Measurements from ENCODE around the gene DSCAM. TPM values are rescaled to one million over a fixed set of nuclear protein-coding genes. Genes with fewer than 3 reads are reported as not detected.

Gene DSCAM
- polyA plus RNA-seq, 1 donor = 0.85 TPM

- DNase-seq = no peak
- Histone ChIP-seq H3K27ac (ENCODE audit: low read length) (no peak overlapping the region), H3K36me3 (ENCODE audit: control insufficient read depth, insufficient read depth, low read length) (no peaks in the 10 kb centered on the region), H3K4me3 (ENCODE audit: low read length) (no peak overlapping the region), H3K27me3 (ENCODE audit: control insufficient read depth, insufficient read depth, low read length) (no peaks in the 10 kb centered on the region), H3K4me1 (ENCODE audit: control insufficient read depth, insufficient read depth, low read length) (no peaks in the 10 kb centered on the region), H3K9me3 (ENCODE audit: control insufficient read depth, low read depth, low read length) (no peaks in the 10 kb centered on the region)
- WGBS (ENCODE audit: insufficient coverage, low lambda C conversion rate) = 100% methylated on average over 1 of the region's 8 CpGs
These were observed 93.2 kb downstream of the DSCAM start for GRCh38 chr21:40753756-40754155.

DNA sequence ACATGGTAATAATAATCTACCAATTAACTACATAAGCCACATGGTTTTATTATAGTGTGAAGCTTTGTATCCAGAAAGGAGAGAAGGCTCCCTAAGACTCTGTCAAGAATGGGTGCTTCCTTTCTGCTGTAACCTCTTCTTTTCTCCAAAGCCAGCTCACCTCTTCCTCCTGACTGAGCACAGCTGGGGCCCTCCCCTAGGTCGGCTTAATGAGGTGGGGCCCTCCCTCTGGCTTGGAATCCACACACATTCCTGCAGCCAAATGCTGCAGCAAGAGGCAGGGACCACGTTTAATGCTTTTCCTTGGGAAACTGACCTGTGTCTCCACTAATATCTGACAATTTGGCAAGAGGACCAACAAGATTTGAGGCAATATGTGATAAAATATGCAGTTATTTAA lies 94.8 kb downstream of the DSCAM start:
- Histone ChIP-seq H3K27me3 (ENCODE audit: control insufficient read depth, insufficient read depth, low read length) (no peaks in the 10 kb centered on the region), H3K27ac (ENCODE audit: low read length) (no peak overlapping the region), H3K9me3 (ENCODE audit: control insufficient read depth, low read depth, low read length) (no peaks in the 10 kb centered on the region), H3K4me1 (ENCODE audit: control insufficient read depth, insufficient read depth, low read length) (no peaks in the 10 kb centered on the region), H3K4me3 (ENCODE audit: low read length) (no peak overlapping the region), H3K36me3 (ENCODE audit: control insufficient read depth, insufficient read depth, low read length) (no peaks in the 10 kb centered on the region)
- 14% methylated on average over 1 of the region's 2 CpGs for WGBS (ENCODE audit: insufficient coverage, low lambda C conversion rate)
- no peak for DNase-seq

GRCh38 chr21:40751221-40751620 lies 95.7 kb downstream of the DSCAM start:
- DNase-seq = no peak
- H3K4me3 ChIP-seq (ENCODE audit: low read length) = no peak overlapping the region
- no peaks in the 10 kb centered on the region for H3K27me3 ChIP-seq (ENCODE audit: control insufficient read depth, insufficient read depth, low read length)
- no peaks in the 10 kb centered on the region for H3K4me1 ChIP-seq (ENCODE audit: control insufficient read depth, insufficient read depth, low read length)
- no peak overlapping the region for H3K27ac ChIP-seq (ENCODE audit: low read length)
- H3K9me3 ChIP-seq (ENCODE audit: control insufficient read depth, low read depth, low read length) = no peaks in the 10 kb centered on the region
- H3K36me3 ChIP-seq (ENCODE audit: control insufficient read depth, insufficient read depth, low read length) = no peaks in the 10 kb centered on the region
- 76% methylated on average over 2 of the region's 3 CpGs for WGBS (ENCODE audit: insufficient coverage, low lambda C conversion rate)

DNA sequence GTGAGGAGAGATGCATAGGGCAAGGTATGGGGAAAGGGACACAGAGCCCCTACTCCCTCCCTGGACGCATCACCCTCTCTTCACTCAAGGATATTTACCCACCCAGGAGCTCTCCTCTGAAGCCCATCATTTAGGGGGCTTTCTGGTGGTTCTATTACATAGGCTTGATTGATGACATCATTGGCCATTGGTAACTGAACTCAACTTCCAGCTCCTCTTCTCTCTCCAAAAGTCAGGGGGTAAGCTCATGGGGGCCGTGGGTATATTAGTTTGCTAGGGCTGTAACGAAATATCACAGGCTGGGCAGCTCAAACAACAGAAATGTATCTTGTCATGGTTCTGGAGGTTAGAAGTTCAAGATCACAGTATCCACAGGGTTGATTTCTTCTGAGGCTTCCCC lies 110.8 kb downstream of the DSCAM start:
- Histone ChIP-seq H3K9me3 (ENCODE audit: control insufficient read depth, low read depth, low read length) (no peaks in the 10 kb centered on the region), H3K36me3 (ENCODE audit: control insufficient read depth, insufficient read depth, low read length) (no peaks in the 10 kb centered on the region), H3K27me3 (ENCODE audit: control insufficient read depth, insufficient read depth, low read length) (no peaks in the 10 kb centered on the region), H3K4me3 (ENCODE audit: low read length) (no peak overlapping the region), H3K27ac (ENCODE audit: low read length) (no peak overlapping the region), H3K4me1 (ENCODE audit: control insufficient read depth, insufficient read depth, low read length) (no peaks in the 10 kb centered on the region)
- no peak for DNase-seq
- no CpG with 5 or more reads among the region's 3 CpGs for WGBS (ENCODE audit: insufficient coverage, low lambda C conversion rate)

- DNase-seq = no peak
- H3K9me3 ChIP-seq (ENCODE audit: control insufficient read depth, low read depth, low read length) = no peaks in the 10 kb centered on the region
- no peaks in the 10 kb centered on the region for H3K4me1 ChIP-seq (ENCODE audit: control insufficient read depth, insufficient read depth, low read length)
These were observed 113.9 kb downstream of the DSCAM start for GRCh38 chr21:40733024-40733397.

GRCh38 chr21:40732253-40733023 lies 114.5 kb downstream of the DSCAM start:
- Histone ChIP-seq H3K27ac (ENCODE audit: low read length) (no peak overlapping the region), H3K4me1 (ENCODE audit: control insufficient read depth, insufficient read depth, low read length) (no peaks in the 10 kb centered on the region), H3K4me3 (ENCODE audit: low read length) (no peak overlapping the region), H3K27me3 (ENCODE audit: control insufficient read depth, insufficient read depth, low read length) (no peaks in the 10 kb centered on the region), H3K36me3 (ENCODE audit: control insufficient read depth, insufficient read depth, low read length) (no peaks in the 10 kb centered on the region), H3K9me3 (ENCODE audit: control insufficient read depth, low read depth, low read length) (no peaks in the 10 kb centered on the region)
- no CpG with 5 or more reads among the region's 4 CpGs for WGBS (ENCODE audit: insufficient coverage, low lambda C conversion rate)
- DNase-seq = no peak

More at GRCh38 chr21:40733024-40733397, 113.9 kb downstream of the DSCAM start:
- Histone ChIP-seq H3K36me3 (ENCODE audit: control insufficient read depth, insufficient read depth, low read length) (no peaks in the 10 kb centered on the region), H3K4me3 (ENCODE audit: low read length) (no peak overlapping the region), H3K27ac (ENCODE audit: low read length) (no peak overlapping the region), H3K27me3 (ENCODE audit: control insufficient read depth, insufficient read depth, low read length) (no peaks in the 10 kb centered on the region)
- WGBS (ENCODE audit: insufficient coverage, low lambda C conversion rate) = no CpG with 5 or more reads among the region's 3 CpGs

DNA sequence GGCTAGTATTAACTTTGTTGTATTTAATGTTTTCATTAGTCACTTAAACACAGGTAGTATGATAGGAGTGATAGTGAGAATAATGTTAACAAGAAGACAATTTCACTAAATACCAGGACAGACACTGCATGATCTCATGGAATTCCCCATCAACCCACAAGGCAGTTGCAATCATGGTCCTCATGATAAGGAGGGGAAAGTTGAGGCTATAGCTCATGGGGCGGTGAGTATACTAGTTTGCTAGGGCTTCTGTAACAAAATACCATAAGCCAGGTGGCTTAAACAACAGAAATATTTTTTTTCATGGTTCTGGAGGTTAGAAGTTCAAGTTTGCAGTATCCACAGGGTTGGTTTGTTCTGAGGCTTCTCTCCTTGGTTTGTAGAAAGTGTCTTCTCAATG lies 115.8 kb downstream of the DSCAM start:
- H3K27me3 ChIP-seq (ENCODE audit: control insufficient read depth, insufficient read depth, low read length) = no peaks in the 10 kb centered on the region
- no peak overlapping the region for H3K27ac ChIP-seq (ENCODE audit: low read length)
- DNase-seq = no peak
- no peaks in the 10 kb centered on the region for H3K36me3 ChIP-seq (ENCODE audit: control insufficient read depth, insufficient read depth, low read length)
- no peaks in the 10 kb centered on the region for H3K4me1 ChIP-seq (ENCODE audit: control insufficient read depth, insufficient read depth, low read length)
- H3K9me3 ChIP-seq (ENCODE audit: control insufficient read depth, low read depth, low read length) = no peaks in the 10 kb centered on the region
- H3K4me3 ChIP-seq (ENCODE audit: low read length) = no peak overlapping the region
- WGBS (ENCODE audit: insufficient coverage, low lambda C conversion rate) = no CpG with 5 or more reads among the region's 1 CpG

- Histone ChIP-seq H3K36me3 (ENCODE audit: control insufficient read depth, insufficient read depth, low read length) (no peaks in the 10 kb centered on the region), H3K27me3 (ENCODE audit: control insufficient read depth, insufficient read depth, low read length) (no peaks in the 10 kb centered on the region), H3K9me3 (ENCODE audit: control insufficient read depth, low read depth, low read length) (no peaks in the 10 kb centered on the region), H3K4me1 (ENCODE audit: control insufficient read depth, insufficient read depth, low read length) (no peaks in the 10 kb centered on the region), H3K4me3 (ENCODE audit: low read length) (no peak overlapping the region), H3K27ac (ENCODE audit: low read length) (no peak overlapping the region)
- no peak for DNase-seq
- WGBS (ENCODE audit: insufficient coverage, low lambda C conversion rate) = no CpG with 5 or more reads among the region's 7 CpGs
These were observed 116.5 kb downstream of the DSCAM start for GRCh38 chr21:40730426-40730800.

GRCh38 chr21:40729761-40730425 lies 117.1 kb downstream of the DSCAM start:
- DNase-seq = no peak
- H3K4me3 ChIP-seq (ENCODE audit: low read length) = no peak overlapping the region
- H3K4me1 ChIP-seq (ENCODE audit: control insufficient read depth, insufficient read depth, low read length) = no peaks in the 10 kb centered on the region
- H3K27me3 ChIP-seq (ENCODE audit: control insufficient read depth, insufficient read depth, low read length) = no peaks in the 10 kb centered on the region
- H3K36me3 ChIP-seq (ENCODE audit: control insufficient read depth, insufficient read depth, low read length) = no peaks in the 10 kb centered on the region
- H3K27ac ChIP-seq (ENCODE audit: low read length) = no peak overlapping the region
- no peaks in the 10 kb centered on the region for H3K9me3 ChIP-seq (ENCODE audit: control insufficient read depth, low read depth, low read length)
- WGBS (ENCODE audit: insufficient coverage, low lambda C conversion rate) = no CpG with 5 or more reads among the region's 8 CpGs

DNA sequence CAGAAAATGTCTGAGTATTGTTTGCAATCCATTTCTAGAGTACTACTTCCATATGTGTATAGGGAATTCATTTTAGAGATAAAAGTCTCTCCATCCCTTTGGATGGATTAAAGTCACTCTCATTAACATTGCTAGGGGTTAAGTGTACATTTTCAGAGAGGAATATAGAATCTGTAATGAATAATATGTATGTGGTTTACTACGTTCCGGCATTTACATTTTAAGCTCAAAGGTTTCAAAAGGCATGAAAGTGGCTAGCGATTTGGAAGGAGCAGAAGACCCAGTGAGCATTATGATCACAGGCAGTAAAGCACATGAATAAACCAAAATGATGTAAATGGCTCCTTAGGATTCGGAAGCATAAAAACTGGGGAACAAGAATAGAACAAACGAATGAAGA lies 123.0 kb downstream of the DSCAM start:
- H3K27ac ChIP-seq (ENCODE audit: low read length) = no peak overlapping the region

GRCh38 chr21:40723317-40723716 lies 123.6 kb downstream of the DSCAM start:
- Histone ChIP-seq H3K27ac (ENCODE audit: low read length) (no peak overlapping the region), H3K27me3 (ENCODE audit: control insufficient read depth, insufficient read depth, low read length) (no peaks in the 10 kb centered on the region), H3K9me3 (ENCODE audit: control insufficient read depth, low read depth, low read length) (no peaks in the 10 kb centered on the region), H3K36me3 (ENCODE audit: control insufficient read depth, insufficient read depth, low read length) (no peaks in the 10 kb centered on the region), H3K4me3 (ENCODE audit: low read length) (no peak overlapping the region), H3K4me1 (ENCODE audit: control insufficient read depth, insufficient read depth, low read length) (no peaks in the 10 kb centered on the region)
- DNase-seq = no peak
- no CpG with 5 or more reads among the region's 2 CpGs for WGBS (ENCODE audit: insufficient coverage, low lambda C conversion rate)

More for the DNA sequence above, 123.0 kb downstream of the DSCAM start:
- Histone ChIP-seq H3K4me1 (ENCODE audit: control insufficient read depth, insufficient read depth, low read length) (no peaks in the 10 kb centered on the region), H3K36me3 (ENCODE audit: control insufficient read depth, insufficient read depth, low read length) (no peaks in the 10 kb centered on the region), H3K4me3 (ENCODE audit: low read length) (no peak overlapping the region), H3K27me3 (ENCODE audit: control insufficient read depth, insufficient read depth, low read length) (no peaks in the 10 kb centered on the region), H3K9me3 (ENCODE audit: control insufficient read depth, low read depth, low read length) (no peaks in the 10 kb centered on the region)
- no peak for DNase-seq
- WGBS (ENCODE audit: insufficient coverage, low lambda C conversion rate) = 88% methylated on average over 5 of the region's 5 CpGs

All from large intestine (tissue), 3 donors.